Neural progenitor cell (in vitro differentiated cells): ENCODE results near the gene KREMEN2.

ENCODE experiments used
- CTCF ChIP-seq: fragments of 200-600 bp; sonication (generic); IDR thresholded peaks from 2 replicates; pipeline ENCODE4 v1.5.1; 2017; ENCODE audit warnings: antibody characterized with exemption, mild to moderate bottlenecking
- EZH2 ChIP-seq: fragments of 200-600 bp; sonication (generic); IDR thresholded peaks from 2 replicates; pipeline ENCODE4 v1.6.1; 2017; ENCODE audit warnings: antibody characterized with exemption, mild to moderate bottlenecking, moderate library complexity
- EZH2phosphoT487 ChIP-seq: fragments of 200-600 bp; sonication (generic); IDR thresholded peaks from 2 replicates; pipeline ENCODE4 v1.6.1; 2017; ENCODE audit warnings: antibody characterized with exemption

GRCh38 chr16:2983706-2984136 is 19.6 kb downstream of the KREMEN2 start:
- TF ChIP-seq EZH2 = no peak
- TF ChIP-seq CTCF = peak; percentile 91
- no peak for TF ChIP-seq EZH2phosphoT487
